HG03280 (cell line): Measurements from ENCODE around the gene TMEM161A.
"Not testable (repeated sequence)": the region's sequence is repeated elsewhere in the genome, so short reads cannot be mapped to it uniquely, and the experiment has no call there.

Source experiments
- ATAC-seq: cut with Tn5 transposase; IDR thresholded peaks from one replicate; pipeline ENCODE4 v1.9.1; 2021; ENCODE audit warnings: mild to moderate bottlenecking, moderate library complexity; ENCODE audit not compliant: unreplicated experiment

Gene TMEM161A

DNA sequence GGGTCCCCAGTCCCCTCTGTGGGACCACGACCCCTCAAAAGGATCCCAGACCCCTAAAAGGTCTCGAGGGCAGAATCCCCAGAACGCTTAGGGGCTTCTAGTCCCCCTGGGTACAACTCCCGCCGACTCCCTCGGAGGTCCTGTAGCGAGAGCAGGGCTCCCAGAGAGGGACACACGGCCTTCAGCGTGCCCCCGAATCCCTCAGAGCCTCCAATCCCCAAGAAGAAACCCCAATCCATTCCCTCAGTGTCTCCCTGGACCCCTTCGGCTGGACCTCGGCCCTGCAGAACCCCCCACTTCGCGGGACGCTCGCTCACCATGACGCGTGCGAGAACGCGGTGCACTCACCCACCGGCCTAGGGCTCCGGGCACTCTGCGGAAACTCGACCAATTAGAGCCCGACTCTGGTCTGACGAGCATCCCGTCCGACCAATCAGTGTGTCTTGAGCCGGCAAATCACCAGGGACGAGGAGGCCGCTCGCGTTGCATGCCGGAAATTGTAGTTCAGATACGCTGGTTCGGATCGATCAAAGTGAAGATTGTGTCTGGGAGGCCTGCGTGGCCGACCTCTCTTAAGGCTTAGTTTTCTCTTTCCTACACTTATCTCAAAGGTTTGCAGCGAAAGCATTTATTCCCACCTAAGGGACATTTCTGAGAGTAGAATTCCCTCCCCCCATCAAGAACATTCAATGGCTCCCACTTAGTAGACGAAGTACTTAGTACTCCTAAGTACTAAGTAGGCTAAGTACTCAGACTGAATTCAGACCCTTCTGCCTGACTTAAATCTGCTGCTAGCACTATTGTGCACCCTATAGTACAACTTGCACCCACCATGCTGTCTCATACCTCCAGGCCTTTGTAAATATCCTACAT lies at the start of gene TMEM161A:
TMEM161A (minus strand) TSS at position 370 of the 873 bp plus-strand sequence; CDS start at position 320, 50 bp downstream.
- peak; percentile 99 for ATAC-seq

DNA sequence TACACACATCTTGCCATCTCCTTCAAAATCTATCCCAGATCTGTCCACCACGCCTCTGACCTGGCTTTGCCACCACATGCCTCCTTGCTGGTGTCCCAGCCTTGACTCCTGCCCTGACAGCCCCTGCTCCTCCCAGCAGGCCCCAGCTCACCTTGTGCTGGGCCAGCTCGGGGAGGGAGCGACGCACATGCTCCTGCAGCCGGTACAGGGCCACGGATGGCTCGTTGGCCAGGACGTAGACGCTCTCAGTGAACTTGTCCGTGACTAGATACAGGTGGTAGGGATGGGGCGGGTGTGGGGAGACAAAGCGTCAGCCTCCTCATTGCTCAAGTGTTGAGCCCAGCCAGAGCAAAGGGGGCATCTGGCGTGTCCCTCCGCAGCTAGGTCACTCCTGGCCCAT lies 48.5 kb upstream of the TMEM161A start:
- ATAC-seq: no peak

DNA sequence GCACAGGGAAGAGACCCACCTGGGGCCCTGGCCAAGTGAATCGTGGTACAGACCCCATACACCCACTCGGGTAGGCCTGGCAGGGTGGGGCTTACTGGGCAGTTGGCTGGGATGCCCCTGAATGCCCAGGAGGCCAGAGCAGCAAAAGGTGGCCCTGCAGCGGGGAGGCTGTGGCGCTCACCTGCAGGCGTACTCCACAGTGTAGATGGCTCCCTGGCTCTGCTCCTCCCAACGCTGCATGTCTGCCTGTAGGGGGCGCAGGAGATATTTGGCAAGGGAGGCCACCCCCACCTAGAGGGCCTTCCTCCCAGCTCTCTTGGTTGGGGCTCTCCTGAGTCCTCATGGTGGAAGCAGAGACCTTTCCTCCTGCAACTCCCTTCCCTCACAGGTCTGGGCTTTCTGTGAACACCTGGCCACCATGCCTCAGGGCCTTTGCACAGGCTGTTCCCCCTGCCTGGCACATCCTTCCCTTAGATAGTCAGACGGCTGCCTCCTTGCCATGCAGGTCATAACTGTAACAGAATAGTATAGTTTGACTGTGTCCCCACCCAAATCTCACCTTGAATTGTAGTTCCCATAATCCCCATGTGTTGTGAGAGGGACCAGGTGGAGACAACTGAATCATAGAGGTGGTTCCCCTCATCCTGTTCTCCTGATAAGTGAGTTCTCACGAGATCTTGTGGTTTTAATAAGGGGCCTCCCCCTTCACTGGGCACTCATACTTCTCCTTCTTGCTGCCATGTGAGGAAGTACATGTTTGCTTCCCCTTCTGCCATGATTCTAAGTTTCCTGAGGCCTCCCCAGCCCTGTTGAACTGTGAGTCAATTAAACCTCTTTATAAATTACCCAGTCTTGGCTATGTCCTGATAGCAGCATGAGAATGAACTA lies 47.8 kb upstream of the TMEM161A start:
- ATAC-seq: no peak

- no peak for ATAC-seq
Observed at GRCh38 chr19:19181488-19181998, 43.3 kb upstream of the TMEM161A start.

DNA sequence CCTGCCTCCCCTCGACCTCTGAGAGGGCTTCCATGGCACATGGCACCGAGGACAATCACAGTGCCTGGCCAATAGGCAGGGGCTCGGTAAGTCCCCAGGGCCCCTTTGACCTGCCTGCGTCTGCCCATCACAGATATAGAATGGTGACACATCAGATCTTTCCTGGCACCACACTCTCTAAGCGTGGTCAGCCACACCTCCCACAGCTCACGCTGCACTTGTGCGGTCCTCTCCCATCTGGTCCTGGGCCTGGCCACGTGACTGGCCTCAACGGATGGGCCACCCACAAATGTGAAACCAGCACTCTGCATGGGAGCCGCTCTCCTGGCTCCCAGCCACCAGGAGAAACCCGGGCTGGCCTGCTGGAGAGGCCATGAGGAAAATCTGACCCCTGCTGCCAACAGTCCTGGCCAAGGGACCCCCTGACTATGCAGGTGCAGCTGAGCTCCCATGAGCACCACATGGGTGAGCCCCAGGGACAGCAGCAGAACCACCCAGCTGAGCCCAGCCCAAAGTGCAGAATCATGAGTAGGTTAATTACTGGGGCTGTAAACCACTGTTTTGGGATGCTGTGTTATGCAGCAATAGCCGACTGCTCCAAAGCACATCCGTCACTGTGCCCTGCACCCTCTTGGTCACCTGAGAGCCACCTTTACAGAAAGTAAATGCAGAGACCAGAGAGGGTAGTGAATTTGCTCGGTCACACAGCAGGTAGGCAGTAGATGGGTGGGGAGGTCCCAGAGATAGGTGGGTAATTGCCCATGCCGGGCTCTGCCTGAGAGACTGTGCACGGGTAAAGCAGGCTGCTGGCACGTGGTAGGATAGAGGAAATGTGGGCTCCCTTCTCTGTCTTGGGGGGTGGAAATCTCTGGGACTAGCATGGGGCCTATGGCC lies 41.5 kb upstream of the TMEM161A start:
- no peak for ATAC-seq

DNA sequence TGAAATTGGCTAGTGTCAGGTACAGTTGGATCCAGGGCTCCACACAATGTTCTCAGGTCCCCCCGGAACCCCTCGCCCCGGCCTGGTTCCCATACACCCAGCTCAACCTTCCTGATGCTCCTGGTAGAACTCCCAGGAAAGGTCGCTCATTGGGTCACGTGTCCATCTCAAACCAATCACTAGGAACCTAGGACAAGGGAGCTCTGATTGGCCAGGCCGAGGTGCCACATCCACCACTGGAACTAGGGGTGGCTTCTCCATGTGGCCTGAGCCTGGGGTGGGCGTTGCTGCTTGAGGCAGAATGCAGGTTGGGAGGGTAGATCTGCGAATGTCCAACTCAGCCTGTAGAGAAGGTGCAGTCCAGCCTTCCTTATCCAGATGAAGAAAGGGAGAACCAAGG lies 38.7 kb upstream of the TMEM161A start:
- no peak for ATAC-seq

DNA sequence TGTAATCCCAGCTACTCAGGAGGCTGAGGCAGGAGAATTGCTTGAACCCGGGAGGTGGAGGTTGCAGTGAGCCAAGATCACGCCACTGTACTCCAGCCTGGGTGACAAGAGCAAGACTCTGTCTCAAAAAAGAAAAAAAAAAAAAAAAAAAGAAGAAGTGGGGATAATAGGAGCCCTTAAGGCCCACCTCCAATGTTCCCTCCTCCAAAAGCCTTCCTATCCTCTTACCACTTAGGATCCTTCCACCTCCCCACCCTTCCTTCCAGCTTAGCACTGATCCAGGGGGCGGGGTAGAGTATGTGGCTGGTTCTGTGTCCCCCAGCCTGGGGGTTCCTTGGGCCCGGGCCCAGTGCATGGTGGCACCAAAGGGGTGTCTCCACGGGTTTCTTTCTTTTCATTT lies 35.0 kb upstream of the TMEM161A start:
- not testable (repeated sequence) for ATAC-seq

DNA sequence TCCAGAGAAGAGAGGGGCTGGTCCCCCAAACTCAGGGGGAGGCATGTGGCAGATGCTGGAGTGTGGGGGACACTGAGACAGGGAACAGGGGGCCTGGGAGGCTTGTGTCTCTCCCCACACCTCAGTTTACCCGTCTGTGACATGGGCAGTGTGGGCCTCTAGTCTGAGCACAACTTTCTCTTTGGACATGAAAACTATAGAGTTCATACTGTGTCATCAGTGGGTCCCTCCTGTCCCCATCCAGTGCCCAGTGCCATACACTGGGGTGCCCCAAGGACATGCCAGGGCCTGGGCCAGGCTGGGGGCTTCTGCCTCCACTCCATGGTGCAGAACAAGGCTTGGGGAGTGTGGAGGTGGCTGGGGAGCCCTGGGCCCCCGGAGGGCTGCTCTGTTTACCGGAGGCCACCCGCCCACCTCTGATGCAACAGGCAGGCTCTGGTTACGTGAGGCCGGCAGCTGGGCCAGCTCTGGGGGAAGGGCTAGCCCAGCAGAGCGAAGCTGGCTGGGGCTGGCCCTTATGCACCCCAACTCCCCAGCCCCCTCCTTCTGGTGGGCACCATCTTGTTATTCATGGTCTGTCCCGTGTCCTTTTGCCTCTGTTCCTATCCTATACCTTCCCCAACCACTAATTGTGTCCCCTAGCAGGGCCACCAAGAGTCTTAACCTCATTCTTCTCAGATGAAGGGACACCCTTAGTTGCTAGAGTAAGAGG lies 33.7 kb upstream of the TMEM161A start:
- ATAC-seq: no peak

- ATAC-seq: no peak
Observed at GRCh38 chr19:19170873-19171672, 32.8 kb upstream of the TMEM161A start.

- ATAC-seq: peak; percentile 89
Observed at GRCh38 chr19:19170053-19170872, 32.0 kb upstream of the TMEM161A start, which contains the start of gene MEF2B. TSS of gene MEF2B (minus strand) at chr19:19170263. CDS start at chr19:19150735, 19,528 bp downstream.

DNA sequence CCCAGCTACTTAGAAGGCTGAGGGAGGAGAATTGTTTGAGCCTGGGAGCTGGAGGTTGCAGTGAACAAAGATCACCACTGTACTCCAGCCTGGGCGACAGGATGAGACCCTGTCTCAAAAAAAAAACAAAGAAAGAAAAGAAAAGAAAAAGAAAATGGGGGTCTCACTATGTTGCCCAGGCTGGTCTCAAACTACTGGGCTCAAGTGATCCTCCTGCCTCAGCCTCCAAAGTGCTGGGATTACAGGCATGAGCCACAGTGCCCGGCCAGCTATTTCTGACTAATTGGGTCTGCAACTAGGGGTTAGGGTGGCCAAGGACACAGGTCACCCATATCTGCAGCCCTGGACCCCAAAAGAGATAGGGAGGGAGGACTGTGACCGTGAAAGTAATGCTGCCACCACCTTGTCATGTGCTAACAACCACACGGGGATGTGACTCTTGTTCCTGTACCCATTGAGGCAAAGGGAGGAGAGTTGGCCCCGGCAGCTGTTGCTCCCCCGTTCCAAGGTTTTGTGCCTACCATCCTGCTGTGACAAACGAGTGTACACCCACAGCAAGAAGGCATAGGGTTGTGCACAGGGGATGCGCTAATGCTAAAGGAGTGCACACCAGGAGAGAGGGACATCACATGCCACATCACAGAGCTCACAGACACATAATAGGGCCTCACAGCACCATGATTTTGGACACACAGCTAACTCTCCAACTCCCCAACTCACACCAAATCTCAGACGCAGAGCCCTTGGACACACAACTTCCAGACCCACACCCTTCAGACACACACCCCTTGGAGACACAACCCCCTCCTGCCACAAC lies 31.2 kb upstream of the TMEM161A start:
- ATAC-seq: peak; percentile 10

- ATAC-seq: no peak
Observed at GRCh38 chr19:19167612-19168011, 29.3 kb upstream of the TMEM161A start.

DNA sequence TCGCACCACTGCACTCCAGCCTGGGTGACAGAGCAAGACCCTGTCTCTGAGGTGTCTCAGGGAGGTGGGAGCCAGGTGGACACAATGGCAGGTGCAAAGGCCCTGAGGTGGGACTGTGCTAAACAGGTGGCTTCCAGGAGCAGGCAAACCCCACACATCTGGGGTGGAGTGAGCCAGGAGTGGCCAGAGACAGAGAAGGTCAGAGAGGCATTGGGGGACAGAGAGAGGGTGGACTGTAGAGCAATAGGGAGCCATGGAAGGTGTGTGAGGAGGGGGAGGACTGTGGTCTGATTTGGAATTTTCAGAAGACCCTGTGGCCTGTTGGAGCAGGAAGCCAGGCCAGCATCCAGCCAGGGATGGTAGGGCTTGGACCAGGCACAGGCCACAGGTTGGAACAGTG lies 27.1 kb upstream of the TMEM161A start:
- ATAC-seq: no peak

- ATAC-seq: no peak
Observed at GRCh38 chr19:19162495-19162894, 24.2 kb upstream of the TMEM161A start.

- no peak for ATAC-seq
Observed at GRCh38 chr19:19160461-19161035, 22.3 kb upstream of the TMEM161A start.

GRCh38 chr19:19159534-19159933 lies 21.3 kb upstream of the TMEM161A start:
- ATAC-seq: no peak

- ATAC-seq: no peak
Observed at GRCh38 chr19:19157808-19158207, 19.5 kb upstream of the TMEM161A start.
